GM23338 (cell line): ENCODE data around the gene NKD1. TPM values are rescaled to one million over a fixed set of nuclear protein-coding genes. Genes with fewer than 3 reads are reported as not detected.

ENCODE experiments used
- ATAC-seq: fragments of 200-7000 bp; cut with Tn5 transposase; 3 replicates; pipeline ENCODE4 v1.9.1; 2020
- DNase-seq: peaks from one replicate; pipeline ENCODE4 v3.0.0-alpha.2; 2015; ENCODE audit warnings: low spot score
- H2AFZ ChIP-seq: fragments of 200-600 bp; sonication (generic); 2 replicates; pipeline ENCODE4 v1.8.0; 2016; ENCODE audit warnings: antibody characterized with exemption, mild to moderate bottlenecking, moderate library complexity
- H3F3A ChIP-seq: fragments of 200-600 bp; sonication (generic); replicated peaks from 2 replicates; pipeline ENCODE4 v1.8.0; 2017; ENCODE audit warnings: antibody characterized with exemption, mixed run types, low read depth
- H3K27ac ChIP-seq: fragments of 200-600 bp; sonication (generic); 2 replicates; pipeline ENCODE4 v1.6.1; 2016; ENCODE audit warnings: low read depth
- H3K27me3 ChIP-seq: fragments of 200-600 bp; sonication (generic); 2 replicates; pipeline ENCODE4 v1.8.0; 2016; ENCODE audit warnings: mild to moderate bottlenecking, mixed run types, moderate library complexity; ENCODE audit not compliant: insufficient read depth
- H3K36me3 ChIP-seq: fragments of 200-600 bp; sonication (generic); 2 replicates; pipeline ENCODE4 v1.8.0; 2016; ENCODE audit warnings: mild to moderate bottlenecking; ENCODE audit not compliant: insufficient read depth
- H3K4me1 ChIP-seq: fragments of 200-600 bp; sonication (generic); 2 replicates; pipeline ENCODE4 v1.8.0; 2016; ENCODE audit warnings: mild to moderate bottlenecking, moderate library complexity; ENCODE audit not compliant: insufficient read depth
- H3K4me2 ChIP-seq: fragments of 200-600 bp; sonication (generic); 2 replicates; pipeline ENCODE4 v1.7.1; 2017; ENCODE audit warnings: mixed run types
- H3K4me3 ChIP-seq: fragments of 200-600 bp; sonication (generic); 2 replicates; pipeline ENCODE4 v1.6.1; 2016; ENCODE audit warnings: mixed run types
- H3K79me2 ChIP-seq: fragments of 200-600 bp; sonication (generic); replicated peaks from 2 replicates; pipeline ENCODE4 v1.8.0; 2017; ENCODE audit warnings: mild to moderate bottlenecking; ENCODE audit not compliant: insufficient read depth
- H3K9me2 ChIP-seq: fragments of 200-600 bp; sonication (generic); 2 replicates; pipeline ENCODE4 v1.8.0; 2017; ENCODE audit not compliant: insufficient read depth
- H4K20me1 ChIP-seq: fragments of 200-600 bp; sonication (generic); replicated peaks from 2 replicates; pipeline ENCODE4 v1.8.0; 2017; ENCODE audit warnings: mild to moderate bottlenecking; ENCODE audit not compliant: insufficient read depth
- H3K27ac Mint-ChIP-seq: 2 replicates; pipeline ENCODE4 v1.8.0; 2020; ENCODE audit warnings: inconsistent platforms, mild to moderate bottlenecking, moderate library complexity, mixed read lengths
- H3K27me3 Mint-ChIP-seq: 3 replicates; pipeline ENCODE4 v1.8.0; 2022; ENCODE audit warnings: low read depth, mild to moderate bottlenecking, moderate library complexity, mixed read lengths, inconsistent platforms; ENCODE audit not compliant: insufficient read depth, poor library complexity
- H3K36me3 Mint-ChIP-seq: 3 replicates; pipeline ENCODE4 v1.8.0; 2021; ENCODE audit warnings: low read depth, mild to moderate bottlenecking, inconsistent platforms, moderate library complexity, mixed read lengths
- H3K4me1 Mint-ChIP-seq: 3 replicates; pipeline ENCODE4 v1.8.0; 2020; ENCODE audit warnings: mild to moderate bottlenecking, inconsistent platforms, mixed read lengths
- H3K4me3 Mint-ChIP-seq: 3 replicates; pipeline ENCODE4 v1.8.0; 2021; ENCODE audit warnings: moderate library complexity, mild to moderate bottlenecking, inconsistent platforms, mixed read lengths
- H3K9me3 Mint-ChIP-seq: 3 replicates; pipeline ENCODE4 v1.8.0; 2020; ENCODE audit warnings: moderate library complexity, mild to moderate bottlenecking, inconsistent platforms, mixed read lengths
- CREB1 ChIP-seq: fragments of 250-450 bp; sonication (Bioruptor Pico); IDR thresholded peaks from 2 replicates; pipeline ENCODE4 v1.5.0; 2020; ENCODE audit warnings: low read depth, mild to moderate bottlenecking, moderate library complexity
- CTCF ChIP-seq, 2 experiments: fragments of 200-600 bp in 1 of 2; sonication (generic) in 1 of 2; conservative IDR thresholded peaks; 2 replicates each; pipeline versions ENCODE4 v1.5.1 to v1.6.1; 2016 to 2017; ENCODE audit warnings: antibody characterized with exemption in 2 of 2, low read depth in 2 of 2, mild to moderate bottlenecking in 2 of 2, moderate library complexity in 1 of 2
- EZH2 ChIP-seq: fragments of 200-600 bp; sonication (generic); IDR thresholded peaks from one replicate; pipeline ENCODE4 v1.8.0; 2017; ENCODE audit warnings: antibody characterized with exemption, mild to moderate bottlenecking, low read depth; ENCODE audit not compliant: unreplicated experiment
- EZH2phosphoT487 ChIP-seq: fragments of 200-600 bp; sonication (generic); IDR thresholded peaks from one replicate; pipeline ENCODE4 v1.8.1; 2018; ENCODE audit warnings: antibody characterized with exemption; ENCODE audit not compliant: unreplicated experiment
- JUNB ChIP-seq: IDR thresholded peaks from one replicate; pipeline ENCODE4 v1.6.1; 2016; ENCODE audit warnings: antibody characterized with exemption; ENCODE audit not compliant: unreplicated experiment
- NANOG ChIP-seq: IDR thresholded peaks from 2 replicates; pipeline ENCODE4 v1.6.1; 2016; ENCODE audit warnings: antibody characterized with exemption, borderline replicate concordance
- POLR2AphosphoS5 ChIP-seq: IDR thresholded peaks from 2 replicates; pipeline ENCODE4 v1.6.1; 2016; ENCODE audit warnings: antibody characterized with exemption, low read depth
- REST ChIP-seq: IDR thresholded peaks from one replicate; pipeline ENCODE4 v1.6.1; 2018; ENCODE audit warnings: antibody characterized with exemption; ENCODE audit not compliant: unreplicated experiment
- STAT1 ChIP-seq: IDR thresholded peaks from one replicate; pipeline ENCODE4 v1.6.1; 2016; ENCODE audit warnings: antibody characterized with exemption; ENCODE audit not compliant: unreplicated experiment
- ZNF114 ChIP-seq: fragments of 250-450 bp; sonication (Bioruptor Pico); IDR thresholded peaks from 2 replicates; pipeline ENCODE4 v1.5.0; 2020; ENCODE audit warnings: mild to moderate bottlenecking, moderate library complexity
- ZNF331 ChIP-seq: fragments of 250-450 bp; sonication (Bioruptor Pico); IDR thresholded peaks from 2 replicates; pipeline ENCODE4 v1.5.0; 2020; ENCODE audit warnings: low read depth, mild to moderate bottlenecking, moderate library complexity
- polyA plus RNA-seq: library from polyadenylated mRNA; unstranded; fragments of >200 nt; fragmentation: Nextera tagmentation; extraction: Ambion mirVana; gene quantifications from 2 replicates; pipeline ENCODE4 v1.2.1, GENCODE V29; 2016
- total RNA-seq: library from RNA; depleted of rRNA; stranded (reverse); fragments of >200 nt; shearing (Covaris generic); gene quantifications from 2 replicates; pipeline ENCODE4 v1.2.3, GENCODE V29; 2014
- TF ChIP-seq, protein P1 (sequence below): IDR thresholded peaks from 2 replicates; pipeline ENCODE4 v1.6.1; 2016; ENCODE audit warnings: antibody characterized with exemption
- TF ChIP-seq, protein P2 (sequence below): fragments of 250-450 bp; sonication (Bioruptor Pico); IDR thresholded peaks from 2 replicates; pipeline ENCODE4 v1.5.0; 2020; ENCODE audit warnings: mild to moderate bottlenecking, moderate library complexity

The NKD1 gene
- total and polyA plus RNA-seq, 2 experiments from 2014 or later: 2.1 to 2.3 TPM

DNA sequence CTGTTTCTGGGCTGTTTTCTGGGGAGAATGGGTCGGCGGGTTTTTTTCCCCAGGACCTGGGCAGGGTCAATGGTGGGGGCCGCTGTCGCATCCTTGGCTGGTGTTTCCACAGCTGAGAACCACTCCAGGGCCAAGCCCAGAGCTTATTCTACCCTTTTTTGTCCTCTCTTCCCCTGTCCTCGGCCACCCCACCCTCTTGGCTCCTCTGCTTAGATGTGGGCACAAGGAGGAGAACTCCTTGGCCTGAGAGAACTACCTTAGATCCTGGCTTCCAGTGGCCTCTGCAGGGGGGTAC lies 149.2 kb downstream of the NKD1 start:
- Histone ChIP-seq H3K4me3 (no peak overlapping the region), H4K20me1 (no peaks in the 10 kb centered on the region), H3K79me2 (no peaks in the 10 kb centered on the region), H2AFZ (no peak overlapping the region), H3K27ac (no peak overlapping the region), H3K4me1 (no peaks in the 10 kb centered on the region), H3F3A (no peaks in the 10 kb centered on the region), H3K4me2 (no peak overlapping the region), H3K36me3 (no peaks in the 10 kb centered on the region), H3K27me3 (peaks cover 15% of the 10 kb centered on the region), H3K9me2 (no peaks in the 10 kb centered on the region)
- peaks cover 20% of the 10 kb centered on the region for H3K27me3 Mint-ChIP-seq
- no peaks in the 10 kb centered on the region for H3K36me3 Mint-ChIP-seq
- ATAC-seq: no peak
- no peak overlapping the region for H3K27ac Mint-ChIP-seq
- DNase-seq: no peak
- no peak for TF ChIP-seq CREB1
- TF ChIP-seq EZH2: no peak
- TF ChIP-seq, protein P1, sequence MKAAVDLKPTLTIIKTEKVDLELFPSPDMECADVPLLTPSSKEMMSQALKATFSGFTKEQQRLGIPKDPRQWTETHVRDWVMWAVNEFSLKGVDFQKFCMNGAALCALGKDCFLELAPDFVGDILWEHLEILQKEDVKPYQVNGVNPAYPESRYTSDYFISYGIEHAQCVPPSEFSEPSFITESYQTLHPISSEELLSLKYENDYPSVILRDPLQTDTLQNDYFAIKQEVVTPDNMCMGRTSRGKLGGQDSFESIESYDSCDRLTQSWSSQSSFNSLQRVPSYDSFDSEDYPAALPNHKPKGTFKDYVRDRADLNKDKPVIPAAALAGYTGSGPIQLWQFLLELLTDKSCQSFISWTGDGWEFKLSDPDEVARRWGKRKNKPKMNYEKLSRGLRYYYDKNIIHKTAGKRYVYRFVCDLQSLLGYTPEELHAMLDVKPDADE: no peak
- TF ChIP-seq, protein P2, sequence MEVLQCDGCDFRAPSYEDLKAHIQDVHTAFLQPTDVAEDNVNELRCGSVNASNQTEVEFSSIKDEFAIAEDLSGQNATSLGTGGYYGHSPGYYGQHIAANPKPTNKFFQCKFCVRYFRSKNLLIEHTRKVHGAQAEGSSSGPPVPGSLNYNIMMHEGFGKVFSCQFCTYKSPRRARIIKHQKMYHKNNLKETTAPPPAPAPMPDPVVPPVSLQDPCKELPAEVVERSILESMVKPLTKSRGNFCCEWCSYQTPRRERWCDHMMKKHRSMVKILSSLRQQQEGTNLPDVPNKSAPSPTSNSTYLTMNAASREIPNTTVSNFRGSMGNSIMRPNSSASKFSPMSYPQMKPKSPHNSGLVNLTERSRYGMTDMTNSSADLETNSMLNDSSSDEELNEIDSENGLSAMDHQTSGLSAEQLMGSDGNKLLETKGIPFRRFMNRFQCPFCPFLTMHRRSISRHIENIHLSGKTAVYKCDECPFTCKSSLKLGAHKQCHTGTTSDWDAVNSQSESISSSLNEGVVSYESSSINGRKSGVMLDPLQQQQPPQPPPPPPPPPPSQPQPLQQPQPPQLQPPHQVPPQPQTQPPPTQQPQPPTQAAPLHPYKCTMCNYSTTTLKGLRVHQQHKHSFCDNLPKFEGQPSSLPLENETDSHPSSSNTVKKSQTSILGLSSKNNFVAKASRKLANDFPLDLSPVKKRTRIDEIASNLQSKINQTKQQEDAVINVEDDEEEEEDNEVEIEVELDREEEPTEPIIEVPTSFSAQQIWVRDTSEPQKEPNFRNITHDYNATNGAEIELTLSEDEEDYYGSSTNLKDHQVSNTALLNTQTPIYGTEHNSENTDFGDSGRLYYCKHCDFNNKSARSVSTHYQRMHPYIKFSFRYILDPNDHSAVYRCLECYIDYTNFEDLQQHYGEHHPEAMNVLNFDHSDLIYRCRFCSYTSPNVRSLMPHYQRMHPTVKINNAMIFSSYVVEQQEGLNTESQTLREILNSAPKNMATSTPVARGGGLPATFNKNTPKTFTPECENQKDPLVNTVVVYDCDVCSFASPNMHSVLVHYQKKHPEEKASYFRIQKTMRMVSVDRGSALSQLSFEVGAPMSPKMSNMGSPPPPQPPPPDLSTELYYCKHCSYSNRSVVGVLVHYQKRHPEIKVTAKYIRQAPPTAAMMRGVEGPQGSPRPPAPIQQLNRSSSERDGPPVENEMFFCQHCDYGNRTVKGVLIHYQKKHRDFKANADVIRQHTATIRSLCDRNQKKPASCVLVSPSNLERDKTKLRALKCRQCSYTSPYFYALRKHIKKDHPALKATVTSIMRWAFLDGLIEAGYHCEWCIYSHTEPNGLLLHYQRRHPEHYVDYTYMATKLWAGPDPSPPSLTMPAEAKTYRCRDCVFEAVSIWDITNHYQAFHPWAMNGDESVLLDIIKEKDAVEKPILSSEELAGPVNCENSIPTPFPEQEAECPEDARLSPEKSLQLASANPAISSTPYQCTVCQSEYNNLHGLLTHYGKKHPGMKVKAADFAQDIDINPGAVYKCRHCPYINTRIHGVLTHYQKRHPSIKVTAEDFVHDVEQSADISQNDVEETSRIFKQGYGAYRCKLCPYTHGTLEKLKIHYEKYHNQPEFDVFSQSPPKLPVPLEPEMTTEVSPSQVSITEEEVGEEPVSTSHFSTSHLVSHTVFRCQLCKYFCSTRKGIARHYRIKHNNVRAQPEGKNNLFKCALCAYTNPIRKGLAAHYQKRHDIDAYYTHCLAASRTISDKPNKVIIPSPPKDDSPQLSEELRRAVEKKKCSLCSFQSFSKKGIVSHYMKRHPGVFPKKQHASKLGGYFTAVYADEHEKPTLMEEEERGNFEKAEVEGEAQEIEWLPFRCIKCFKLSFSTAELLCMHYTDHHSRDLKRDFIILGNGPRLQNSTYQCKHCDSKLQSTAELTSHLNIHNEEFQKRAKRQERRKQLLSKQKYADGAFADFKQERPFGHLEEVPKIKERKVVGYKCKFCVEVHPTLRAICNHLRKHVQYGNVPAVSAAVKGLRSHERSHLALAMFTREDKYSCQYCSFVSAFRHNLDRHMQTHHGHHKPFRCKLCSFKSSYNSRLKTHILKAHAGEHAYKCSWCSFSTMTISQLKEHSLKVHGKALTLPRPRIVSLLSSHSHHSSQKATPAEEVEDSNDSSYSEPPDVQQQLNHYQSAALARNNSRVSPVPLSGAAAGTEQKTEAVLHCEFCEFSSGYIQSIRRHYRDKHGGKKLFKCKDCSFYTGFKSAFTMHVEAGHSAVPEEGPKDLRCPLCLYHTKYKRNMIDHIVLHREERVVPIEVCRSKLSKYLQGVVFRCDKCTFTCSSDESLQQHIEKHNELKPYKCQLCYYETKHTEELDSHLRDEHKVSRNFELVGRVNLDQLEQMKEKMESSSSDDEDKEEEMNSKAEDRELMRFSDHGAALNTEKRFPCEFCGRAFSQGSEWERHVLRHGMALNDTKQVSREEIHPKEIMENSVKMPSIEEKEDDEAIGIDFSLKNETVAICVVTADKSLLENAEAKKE (CRISPR knock-in tag): no peak
- TF ChIP-seq ZNF114 (CRISPR knock-in tag): no peak
- no peak for TF ChIP-seq ZNF331 (CRISPR knock-in tag)
- no peak for TF ChIP-seq JUNB
- no peak for TF ChIP-seq NANOG
- no peak for TF ChIP-seq REST
- TF ChIP-seq POLR2AphosphoS5: no peak
- TF ChIP-seq STAT1: no peak
- no peak for TF ChIP-seq EZH2phosphoT487
- no peak for TF ChIP-seq CTCF (conservative IDR thresholded peaks at IDR 0.05; ENCODE audit: low read depth in 2 of 2)
- H3K4me3 Mint-ChIP-seq: no peak overlapping the region
- no peaks in the 10 kb centered on the region for H3K9me3 Mint-ChIP-seq
- peaks cover 3% of the 10 kb centered on the region for H3K4me1 Mint-ChIP-seq
